Stimulated activated CD4-positive, alpha-beta T cell treated with anti-CD3 and anti-CD28 coated beads, Interleukin-15, amount 100 ng/mL, for 48 hours (primary cell): ENCODE results near the gene NEK6.

ENCODE experiments used
- DNase-seq, 2 donors: peaks; one replicate each; pipeline ENCODE4 v3.0.0-alpha.2; 2020; ENCODE audit warnings: low read depth in 2 of 2

NEK6 gene

GRCh38 chr9:124399968-124400940, 142.5 kb downstream of the NEK6 start:
- DNase-seq = no peak
